Ammon's horn (tissue), 1 donor: ENCODE results near the gene PODNL1.

Experiments used
- DNase-seq: peaks from one replicate; pipeline ENCODE4 v3.0.0-alpha.2; 2016; ENCODE audit warnings: low spot score

Gene PODNL1

GRCh38 chr19:13958043-13958442 is 19.8 kb upstream of the PODNL1 start:
- DNase-seq: no peak

GRCh38 chr19:13957051-13957450 is 18.8 kb upstream of the PODNL1 start:
- DNase-seq: no peak

GRCh38 chr19:13956365-13956744 is 18.1 kb upstream of the PODNL1 start:
- DNase-seq: no peak

- DNase-seq: no peak
Measured at GRCh38 chr19:13955662-13956364, 17.6 kb upstream of the PODNL1 start.

GRCh38 chr19:13954185-13954584 is 16.0 kb upstream of the PODNL1 start:
- no peak for DNase-seq

GRCh38 chr19:13952931-13953531 is 14.8 kb upstream of the PODNL1 start:
- no peak for DNase-seq

- peak; percentile 100 for DNase-seq
Measured at GRCh38 chr19:13952154-13952930, 14.1 kb upstream of the PODNL1 start, which contains the start of gene DCAF15. Gene DCAF15, plus strand, starts transcription at chr19:13952509. Its CDS starts 4 bp downstream, at chr19:13952513.

- DNase-seq: no peak
Measured at GRCh38 chr19:13951799-13952153, 13.6 kb upstream of the PODNL1 start.

GRCh38 chr19:13951043-13951442 is 12.8 kb upstream of the PODNL1 start:
- DNase-seq: no peak

GRCh38 chr19:13946414-13946813 is 8.2 kb upstream of the PODNL1 start:
- DNase-seq: no peak

- no peak for DNase-seq
Measured at GRCh38 chr19:13942023-13942684, 3.9 kb upstream of the PODNL1 start.

- DNase-seq: no peak
Measured at GRCh38 chr19:13937479-13938300, 527 bp downstream of the PODNL1 start.

GRCh38 chr19:13935765-13936510 is 2.3 kb downstream of the PODNL1 start:
- no peak for DNase-seq

GRCh38 chr19:13934785-13935109 is 3.5 kb downstream of the PODNL1 start:
- no peak for DNase-seq

GRCh38 chr19:13932911-13933393 is 5.3 kb downstream of the PODNL1 start:
- DNase-seq: no peak

- DNase-seq: no peak
Measured at GRCh38 chr19:13932149-13932637, 6.0 kb downstream of the PODNL1 start.

GRCh38 chr19:13931391-13932148 is 6.6 kb downstream of the PODNL1 start:
- no peak for DNase-seq

- DNase-seq: no peak
Measured at GRCh38 chr19:13930402-13930801, 7.8 kb downstream of the PODNL1 start.

- no peak for DNase-seq
Measured at GRCh38 chr19:13929956-13930355, 8.3 kb downstream of the PODNL1 start.

- DNase-seq: no peak
Measured at GRCh38 chr19:13929340-13929739, 8.9 kb downstream of the PODNL1 start.
